ENCODE data around the gene ST8SIA4.
"Not testable (repeated sequence)": the region's sequence is repeated elsewhere in the genome, so short reads cannot be mapped to it uniquely, and the experiment has no call there.

Gene ST8SIA4

DNA sequence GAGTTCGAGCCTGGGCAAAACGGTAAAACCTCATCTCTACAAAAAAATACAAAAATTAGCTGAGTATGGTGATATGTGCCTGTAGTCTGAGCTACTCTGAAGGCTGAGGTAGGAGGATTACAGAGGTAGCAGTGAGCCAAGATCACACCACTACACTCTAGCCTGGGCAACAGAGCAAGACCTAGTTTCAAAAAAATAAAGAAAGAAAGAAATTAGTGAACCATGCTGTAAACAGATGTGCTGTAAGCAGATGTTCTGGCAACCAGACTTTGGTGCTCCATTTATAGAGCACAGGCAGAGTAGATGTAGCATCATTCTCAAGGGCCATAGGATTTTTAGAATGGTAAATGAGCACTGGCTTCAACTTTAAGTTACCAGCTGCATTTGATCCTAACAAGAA lies 115.4 kb downstream of the ST8SIA4 start:
- no peak overlapping the region for H2BK15ac ChIP-seq (replicated peaks; ENCODE audit: low read depth)
- WGBS (ENCODE audit: extremely low coverage, insufficient coverage, low lambda C conversion rate) = no CpG with 5 or more reads among the region's 2 CpGs
- no peak overlapping the region for H2BK5ac ChIP-seq (ENCODE audit: low read length)
- H2BK120ac ChIP-seq (ENCODE audit: low read depth, low read length) = no peak overlapping the region
- DNase-seq = no peak
- H3K18ac ChIP-seq (ENCODE audit: low read length) = no peak overlapping the region
- H3K4me1 ChIP-seq (ENCODE audit: control insufficient read depth, low read depth, low read length) = no peaks in the 10 kb centered on the region
- H2AK5ac ChIP-seq (ENCODE audit: low read length) = no peak overlapping the region
- H3K79me1 ChIP-seq (ENCODE audit: low read length) = no peaks in the 10 kb centered on the region
- H3K4ac ChIP-seq (ENCODE audit: low read depth, low read length) = no peak overlapping the region
- no peaks in the 10 kb centered on the region for H3K79me2 ChIP-seq (ENCODE audit: control insufficient read depth, insufficient read depth, low read length)
- H4K5ac ChIP-seq (ENCODE audit: low read length) = no peak overlapping the region
- H3K27me3 ChIP-seq (ENCODE audit: insufficient read depth, low read length, poor library complexity) = no peaks in the 10 kb centered on the region
- H3K9ac ChIP-seq (ENCODE audit: low read length) = no peak overlapping the region
- H3K4me3 ChIP-seq (ENCODE audit: low read length) = no peak overlapping the region
- H3K23ac ChIP-seq (ENCODE audit: low read length) = no peak overlapping the region
- H3K4me2 ChIP-seq (ENCODE audit: low read length) = no peak overlapping the region
- no peaks in the 10 kb centered on the region for H3K36me3 ChIP-seq (ENCODE audit: control insufficient read depth, insufficient read depth, low read length)
- H4K8ac ChIP-seq (ENCODE audit: low read depth, low read length) = no peak overlapping the region
- no peak overlapping the region for H3K27ac ChIP-seq (ENCODE audit: low read depth, low read length)
- no peak overlapping the region for H3K56ac ChIP-seq (ENCODE audit: low read length)

DNA sequence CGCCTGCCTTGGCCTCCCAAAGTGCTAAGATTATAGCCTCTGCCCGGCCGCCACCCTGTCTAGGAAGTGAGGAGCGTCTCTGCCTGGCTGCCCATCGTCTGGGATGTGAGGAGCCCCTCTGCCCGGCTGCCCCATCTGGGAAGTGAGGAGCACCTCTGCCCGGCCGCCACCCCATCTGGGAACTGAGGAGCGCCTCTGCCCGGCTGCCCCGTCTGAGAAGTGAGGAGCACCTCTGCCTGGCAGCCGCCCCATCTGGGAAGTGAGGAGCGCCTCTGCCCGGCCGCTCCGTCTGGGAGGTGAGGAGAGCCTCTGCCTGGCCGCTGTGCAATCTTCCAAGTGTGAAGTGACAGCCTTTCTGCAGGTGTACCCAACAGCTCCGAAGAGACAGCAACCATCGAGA lies 117.5 kb downstream of the ST8SIA4 start:
- H3K27ac ChIP-seq (ENCODE audit: low read depth, low read length); H3K23ac ChIP-seq (ENCODE audit: low read length); H3K56ac ChIP-seq (ENCODE audit: low read length); H3K79me1 ChIP-seq (ENCODE audit: low read length); H3K4me1 ChIP-seq (ENCODE audit: control insufficient read depth, low read depth, low read length); H2BK5ac ChIP-seq (ENCODE audit: low read length); DNase-seq; H2AK5ac ChIP-seq (ENCODE audit: low read length); H3K18ac ChIP-seq (ENCODE audit: low read length); H3K4ac ChIP-seq (ENCODE audit: low read depth, low read length); H3K79me2 ChIP-seq (ENCODE audit: control insufficient read depth, insufficient read depth, low read length); H2BK120ac ChIP-seq (ENCODE audit: low read depth, low read length); H3K4me3 ChIP-seq (ENCODE audit: low read length); H3K9ac ChIP-seq (ENCODE audit: low read length); H2BK15ac ChIP-seq (replicated peaks; ENCODE audit: low read depth); H3K4me2 ChIP-seq (ENCODE audit: low read length); H3K27me3 ChIP-seq (ENCODE audit: insufficient read depth, low read length, poor library complexity); H3K36me3 ChIP-seq (ENCODE audit: control insufficient read depth, insufficient read depth, low read length); H4K8ac ChIP-seq (ENCODE audit: low read depth, low read length); H4K5ac ChIP-seq (ENCODE audit: low read length): not testable (repeated sequence)
- WGBS (ENCODE audit: extremely low coverage, insufficient coverage, low lambda C conversion rate) = no CpG with 5 or more reads among the region's 19 CpGs

DNA sequence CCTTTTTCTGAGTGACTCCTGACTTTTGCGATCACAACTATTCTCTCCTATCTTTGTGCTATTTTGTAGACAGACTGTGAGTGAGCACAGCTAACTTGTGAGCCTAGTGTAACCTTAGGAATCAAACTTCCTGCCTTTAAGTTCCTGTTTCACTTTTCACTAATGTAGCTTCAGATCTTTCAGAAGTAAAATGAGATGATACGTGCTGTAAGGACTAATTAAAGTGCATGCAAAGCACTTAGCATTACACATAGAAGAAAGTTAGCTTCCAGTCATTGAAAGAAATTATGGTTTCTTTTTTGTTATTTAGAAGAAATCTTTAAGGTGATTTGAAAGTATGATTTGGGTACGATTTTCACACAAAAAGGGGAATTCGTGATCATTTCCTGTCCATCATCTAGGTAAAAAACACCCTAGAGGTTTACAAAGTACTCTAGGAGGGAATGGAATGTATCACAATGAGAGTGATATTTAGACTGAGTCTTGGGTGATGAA lies 122.7 kb downstream of the ST8SIA4 start:
- no peak overlapping the region for H2BK120ac ChIP-seq (ENCODE audit: low read depth, low read length)
- no CpG with 5 or more reads among the region's 4 CpGs for WGBS (ENCODE audit: extremely low coverage, insufficient coverage, low lambda C conversion rate)

DNA sequence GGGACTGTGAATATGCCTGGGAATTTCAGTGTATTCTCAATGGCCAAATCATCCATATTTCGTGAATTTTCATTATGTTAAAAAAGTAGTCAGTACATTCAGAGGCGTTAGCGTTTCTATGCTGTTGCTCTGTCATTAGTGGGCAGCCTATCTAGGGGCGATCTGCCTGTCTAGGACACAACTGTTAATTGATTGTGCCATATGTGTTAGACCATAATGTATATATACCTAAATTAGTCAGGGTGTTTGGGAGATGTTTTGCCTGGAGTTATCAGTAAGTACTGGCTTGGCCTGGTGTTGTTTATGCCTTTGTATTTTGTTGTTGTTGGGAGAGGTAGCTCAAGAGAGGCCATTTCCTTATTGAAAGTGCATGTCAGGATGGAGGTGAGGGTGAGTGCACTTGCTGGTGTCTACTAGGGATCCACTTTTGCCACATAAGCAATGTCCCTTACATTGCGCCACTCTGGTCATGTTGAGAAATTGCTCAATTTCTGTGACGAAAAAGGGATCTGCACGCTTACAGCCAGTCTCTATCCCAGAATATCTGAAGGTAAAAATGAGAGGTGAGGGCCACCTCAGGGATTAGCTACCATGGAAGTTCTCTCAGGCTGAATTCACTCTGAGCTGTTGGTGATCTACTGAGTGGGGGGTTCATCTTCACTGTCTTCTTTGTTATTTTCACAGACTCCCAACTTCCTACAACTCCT lies 123.3 kb downstream of the ST8SIA4 start:
- Histone ChIP-seq H2BK120ac (ENCODE audit: low read depth, low read length) (no peak overlapping the region), H3K9ac (ENCODE audit: low read length) (no peak overlapping the region), H4K8ac (ENCODE audit: low read depth, low read length) (no peak overlapping the region), H2BK5ac (ENCODE audit: low read length) (no peak overlapping the region), H3K36me3 (ENCODE audit: control insufficient read depth, insufficient read depth, low read length) (no peaks in the 10 kb centered on the region), H3K18ac (ENCODE audit: low read length) (no peak overlapping the region), H3K4me3 (ENCODE audit: low read length) (no peak overlapping the region), H3K4me2 (ENCODE audit: low read length) (no peak overlapping the region), H3K4ac (ENCODE audit: low read depth, low read length) (no peak overlapping the region), H3K27me3 (ENCODE audit: insufficient read depth, low read length, poor library complexity) (no peaks in the 10 kb centered on the region), H3K27ac (ENCODE audit: low read depth, low read length) (no peak overlapping the region), H2AK5ac (ENCODE audit: low read length) (no peak overlapping the region), H3K56ac (ENCODE audit: low read length) (no peak overlapping the region), H4K5ac (ENCODE audit: low read length) (no peak overlapping the region), H2BK15ac (replicated peaks; ENCODE audit: low read depth) (no peak overlapping the region), H3K23ac (ENCODE audit: low read length) (no peak overlapping the region), H3K79me2 (ENCODE audit: control insufficient read depth, insufficient read depth, low read length) (no peaks in the 10 kb centered on the region), H3K79me1 (ENCODE audit: low read length) (no peaks in the 10 kb centered on the region), H3K4me1 (ENCODE audit: control insufficient read depth, low read depth, low read length) (peaks cover 2% of the 10 kb centered on the region)
- no CpG with 5 or more reads among the region's 7 CpGs for WGBS (ENCODE audit: extremely low coverage, insufficient coverage, low lambda C conversion rate)
- DNase-seq = no peak

More for the DNA sequence above, 122.7 kb downstream of the ST8SIA4 start:
- H3K79me2 ChIP-seq (ENCODE audit: control insufficient read depth, insufficient read depth, low read length) = no peaks in the 10 kb centered on the region
- H3K18ac ChIP-seq (ENCODE audit: low read length) = no peak overlapping the region
- H3K56ac ChIP-seq (ENCODE audit: low read length) = no peak overlapping the region
- no peak overlapping the region for H2BK15ac ChIP-seq (replicated peaks; ENCODE audit: low read depth)
- no peaks in the 10 kb centered on the region for H3K36me3 ChIP-seq (ENCODE audit: control insufficient read depth, insufficient read depth, low read length)
- no peak overlapping the region for H2AK5ac ChIP-seq (ENCODE audit: low read length)
- H4K8ac ChIP-seq (ENCODE audit: low read depth, low read length) = no peak overlapping the region
- no peak for DNase-seq
- no peak overlapping the region for H3K9ac ChIP-seq (ENCODE audit: low read length)
- H3K79me1 ChIP-seq (ENCODE audit: low read length) = no peaks in the 10 kb centered on the region
- no peak overlapping the region for H3K4ac ChIP-seq (ENCODE audit: low read depth, low read length)
- no peak overlapping the region for H2BK5ac ChIP-seq (ENCODE audit: low read length)
- H3K27ac ChIP-seq (ENCODE audit: low read depth, low read length) = no peak overlapping the region
- H3K4me3 ChIP-seq (ENCODE audit: low read length) = no peak overlapping the region
- no peaks in the 10 kb centered on the region for H3K27me3 ChIP-seq (ENCODE audit: insufficient read depth, low read length, poor library complexity)
- H3K4me1 ChIP-seq (ENCODE audit: control insufficient read depth, low read depth, low read length) = peaks cover 2% of the 10 kb centered on the region
- H3K23ac ChIP-seq (ENCODE audit: low read length) = no peak overlapping the region
- H4K5ac ChIP-seq (ENCODE audit: low read length) = no peak overlapping the region
- no peak overlapping the region for H3K4me2 ChIP-seq (ENCODE audit: low read length)

DNA sequence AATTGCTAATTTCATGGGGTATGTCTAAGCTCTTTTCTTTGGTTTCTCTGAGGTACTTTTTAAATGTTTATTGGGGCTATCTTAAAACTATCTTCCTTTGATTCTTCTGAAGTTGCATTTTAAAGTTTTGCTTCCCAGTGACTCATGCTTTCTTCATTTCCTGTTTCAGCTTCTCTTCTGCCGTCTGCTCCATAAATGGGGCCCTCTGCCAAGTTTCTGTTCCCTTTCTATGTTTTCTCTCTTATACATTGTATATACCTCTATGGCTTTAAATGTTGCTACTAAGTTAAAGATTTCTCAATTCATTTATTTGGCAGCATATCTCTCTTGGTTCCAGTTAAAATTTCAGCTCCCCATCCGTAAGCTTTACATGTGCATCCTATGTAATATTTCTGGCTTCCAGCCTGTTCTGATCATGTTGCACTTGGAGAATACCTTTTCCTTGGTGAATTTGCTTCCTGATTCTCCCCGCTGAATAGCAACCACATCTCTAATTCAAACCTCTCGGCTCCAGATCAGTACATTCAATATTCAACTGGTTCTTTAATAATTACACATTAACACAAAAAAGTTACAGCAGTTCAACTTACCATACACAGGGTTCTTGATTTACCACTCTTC lies 125.3 kb downstream of the ST8SIA4 start:
- no peak overlapping the region for H3K4ac ChIP-seq (ENCODE audit: low read depth, low read length)

More for the DNA sequence above, 125.3 kb downstream of the ST8SIA4 start:
- Histone ChIP-seq H3K4me2 (ENCODE audit: low read length) (no peak overlapping the region), H3K23ac (ENCODE audit: low read length) (no peak overlapping the region), H3K27ac (ENCODE audit: low read depth, low read length) (no peak overlapping the region), H3K79me1 (ENCODE audit: low read length) (no peaks in the 10 kb centered on the region), H2BK15ac (replicated peaks; ENCODE audit: low read depth) (peak overlapping the region; percentile 74), H3K79me2 (ENCODE audit: control insufficient read depth, insufficient read depth, low read length) (no peaks in the 10 kb centered on the region), H3K4me3 (ENCODE audit: low read length) (no peak overlapping the region), H2AK5ac (ENCODE audit: low read length) (no peak overlapping the region), H3K36me3 (ENCODE audit: control insufficient read depth, insufficient read depth, low read length) (no peaks in the 10 kb centered on the region), H2BK5ac (ENCODE audit: low read length) (no peak overlapping the region), H4K5ac (ENCODE audit: low read length) (no peak overlapping the region), H2BK120ac (ENCODE audit: low read depth, low read length) (no peak overlapping the region), H3K18ac (ENCODE audit: low read length) (peak overlapping the region; percentile 28), H3K56ac (ENCODE audit: low read length) (peak overlapping the region; percentile 17), H4K8ac (ENCODE audit: low read depth, low read length) (no peak overlapping the region), H3K4me1 (ENCODE audit: control insufficient read depth, low read depth, low read length) (peaks cover 2% of the 10 kb centered on the region), H3K27me3 (ENCODE audit: insufficient read depth, low read length, poor library complexity) (no peaks in the 10 kb centered on the region), H3K9ac (ENCODE audit: low read length) (no peak overlapping the region)
- 100% methylated on average over 1 of the region's 4 CpGs for WGBS (ENCODE audit: extremely low coverage, insufficient coverage, low lambda C conversion rate)
- DNase-seq = peak; percentile 25
